ENCODE measurements around the gene ANO6.
"Not testable (repeated sequence)": the region's sequence is repeated elsewhere in the genome, so short reads cannot be mapped to it uniquely, and the experiment has no call there.

ANO6 gene

GRCh38 chr12:45354399-45354798 is 138.5 kb downstream of the ANO6 start:
- DNase-seq, result no peak

- no peak for DNase-seq
Observed at GRCh38 chr12:45355730-45356129, 139.8 kb downstream of the ANO6 start.

GRCh38 chr12:45356822-45357538 is 141.1 kb downstream of the ANO6 start:
- DNase-seq, result no peak

GRCh38 chr12:45357539-45358417 is 141.9 kb downstream of the ANO6 start:
- DNase-seq, result no peak

- no peak for DNase-seq
Observed at GRCh38 chr12:45362291-45362690, 146.4 kb downstream of the ANO6 start.

- no peak for DNase-seq
Observed at GRCh38 chr12:45363903-45364302, 148.0 kb downstream of the ANO6 start.

GRCh38 chr12:45368841-45369489 is 153.1 kb downstream of the ANO6 start:
- DNase-seq, result no peak

- no peak for DNase-seq
Observed at GRCh38 chr12:45377815-45378214, 161.9 kb downstream of the ANO6 start.

GRCh38 chr12:45379261-45379660 is 163.4 kb downstream of the ANO6 start:
- no peak for DNase-seq

GRCh38 chr12:45381351-45381750 is 165.5 kb downstream of the ANO6 start:
- DNase-seq, result no peak

GRCh38 chr12:45388545-45388944 is 172.7 kb downstream of the ANO6 start:
- no peak for DNase-seq

GRCh38 chr12:45389426-45389825 is 173.5 kb downstream of the ANO6 start:
- DNase-seq, result no peak

GRCh38 chr12:45397499-45397898 is 181.6 kb downstream of the ANO6 start:
- DNase-seq, result not testable (repeated sequence)

- DNase-seq, result no peak
Observed at GRCh38 chr12:45398552-45398951, 182.7 kb downstream of the ANO6 start.

GRCh38 chr12:45400991-45401390 is 185.1 kb downstream of the ANO6 start:
- DNase-seq, result no peak

- no peak for DNase-seq
Observed at GRCh38 chr12:45402288-45402687, 186.4 kb downstream of the ANO6 start.

GRCh38 chr12:45406988-45407850 is 191.3 kb downstream of the ANO6 start:
- DNase-seq, result no peak

- no peak for DNase-seq
Observed at GRCh38 chr12:45407981-45408728, 192.3 kb downstream of the ANO6 start.

GRCh38 chr12:45408729-45409114 is 192.8 kb downstream of the ANO6 start:
- DNase-seq, result no peak

GRCh38 chr12:45409966-45410365 is 194.1 kb downstream of the ANO6 start:
- DNase-seq, result no peak

- no peak for DNase-seq
Observed at GRCh38 chr12:45411626-45412025, 195.7 kb downstream of the ANO6 start.

GRCh38 chr12:45415393-45415817 is 199.5 kb downstream of the ANO6 start:
- DNase-seq, result no peak
